ENCODE results near the gene NFASC.

Gene NFASC

GRCh38 chr1:205009670-205010069 lies 139.0 kb downstream of the NFASC start:
- DNase-seq (no peak), ATAC-seq (no peak)

GRCh38 chr1:205012391-205013140 lies 141.9 kb downstream of the NFASC start:
- DNase-seq = no peak
- no peak for ATAC-seq

- DNase-seq = no peak
These were observed 143.2 kb downstream of the NFASC start for GRCh38 chr1:205013683-205014367.

GRCh38 chr1:205014783-205015182 lies 144.1 kb downstream of the NFASC start:
- DNase-seq = no peak
- ATAC-seq = no peak

More at GRCh38 chr1:205013683-205014367, 143.2 kb downstream of the NFASC start:
- ATAC-seq = no peak

GRCh38 chr1:205015241-205015640 lies 144.6 kb downstream of the NFASC start:
- ATAC-seq (no peak), DNase-seq (no peak)

GRCh38 chr1:205016075-205016474 lies 145.4 kb downstream of the NFASC start:
- DNase-seq (no peak), ATAC-seq (no peak)

- DNase-seq (no peak), ATAC-seq (no peak)
These were observed 145.9 kb downstream of the NFASC start for GRCh38 chr1:205016584-205016983.

GRCh38 chr1:205017001-205017400 lies 146.3 kb downstream of the NFASC start:
- no peak for DNase-seq
- no peak for ATAC-seq

- no peak for DNase-seq
- ATAC-seq = no peak
These were observed 147.1 kb downstream of the NFASC start for GRCh38 chr1:205017766-205018165.

- ATAC-seq = no peak
- no peak for DNase-seq
These were observed 147.7 kb downstream of the NFASC start for GRCh38 chr1:205018381-205018780.

- no peak for DNase-seq
- no peak for ATAC-seq
These were observed 149.8 kb downstream of the NFASC start for GRCh38 chr1:205020466-205020865.

GRCh38 chr1:205024679-205025078 lies 154.0 kb downstream of the NFASC start:
- ATAC-seq (no peak), DNase-seq (no peak)

- no peak for ATAC-seq
- DNase-seq = no peak
These were observed 154.6 kb downstream of the NFASC start for GRCh38 chr1:205025239-205025638.

- DNase-seq (no peak), ATAC-seq (no peak)
These were observed 155.5 kb downstream of the NFASC start for GRCh38 chr1:205026181-205026580.

- ATAC-seq (no peak), DNase-seq (no peak)
These were observed 157.7 kb downstream of the NFASC start for GRCh38 chr1:205028390-205028789.

GRCh38 chr1:205028924-205029323 lies 158.3 kb downstream of the NFASC start:
- ATAC-seq = no peak
- DNase-seq = no peak

- DNase-seq = no peak
- ATAC-seq = no peak
These were observed 159.6 kb downstream of the NFASC start for GRCh38 chr1:205030241-205030640.

GRCh38 chr1:205030896-205031295 lies 160.2 kb downstream of the NFASC start:
- ATAC-seq = no peak
- DNase-seq = no peak

- no peak for DNase-seq
- no peak for ATAC-seq
These were observed 161.8 kb downstream of the NFASC start for GRCh38 chr1:205032508-205032907.

- no peak for ATAC-seq
These were observed 166.9 kb downstream of the NFASC start for GRCh38 chr1:205037539-205037938.

GRCh38 chr1:205038132-205038786 lies 167.6 kb downstream of the NFASC start:
- ATAC-seq (no peak), DNase-seq (no peak)

More at GRCh38 chr1:205037539-205037938, 166.9 kb downstream of the NFASC start:
- no peak for DNase-seq

GRCh38 chr1:205041001-205041715 lies 170.5 kb downstream of the NFASC start:
- no peak for ATAC-seq
- no peak for DNase-seq

All from stimulated activated naive CD8-positive, alpha-beta T cell treated with anti-CD3 and anti-CD28 coated beads, Interleukin-15, Interleukin-2, amounts not matched to agents 100 U/mL and 50 U/mL, for 24 hours (primary cell).